NCI-H2227 (cell line): ENCODE measurements around the gene TCF19.
"Not testable (repeated sequence)": the region's sequence is repeated elsewhere in the genome, so short reads cannot be mapped to it uniquely, and the experiment has no call there.

Experiments used
- DNase-seq: peaks from one replicate; lab custom pipeline; 2025; ENCODE audit not compliant: unreplicated experiment; lab: John Stamatoyannopoulos, UW

The TCF19 gene

GRCh38 chr6:31179042-31179386 is 20.6 kb downstream of the TCF19 start:
- no peak for DNase-seq

DNA sequence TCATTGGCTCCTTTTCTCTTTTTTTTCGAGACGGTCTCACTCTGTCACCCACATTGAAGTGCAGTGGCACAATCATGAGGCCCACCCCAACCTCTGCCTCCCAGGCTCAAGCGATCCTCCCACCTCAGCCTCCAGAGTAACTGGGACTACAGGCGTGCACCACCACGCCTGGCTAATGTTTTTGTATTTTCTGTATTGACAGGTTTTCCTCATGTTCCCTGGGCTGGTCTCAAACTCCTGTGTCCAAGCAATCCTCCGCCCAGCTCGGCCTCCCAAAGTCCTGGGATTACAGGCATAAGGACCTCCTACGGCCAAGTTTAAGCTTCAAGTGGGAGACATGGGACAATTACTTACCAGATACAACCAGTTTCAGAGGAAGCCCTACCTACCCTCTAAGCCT is 21.5 kb downstream of the TCF19 start:
- DNase-seq: no peak

GRCh38 chr6:31180500-31180899 is 22.1 kb downstream of the TCF19 start:
- DNase-seq: peak; percentile 88

- DNase-seq: not testable (repeated sequence)
These were observed 24.9 kb downstream of the TCF19 start for GRCh38 chr6:31183287-31183686.

GRCh38 chr6:31183859-31184258 is 25.5 kb downstream of the TCF19 start:
- DNase-seq: not testable (repeated sequence)

DNA sequence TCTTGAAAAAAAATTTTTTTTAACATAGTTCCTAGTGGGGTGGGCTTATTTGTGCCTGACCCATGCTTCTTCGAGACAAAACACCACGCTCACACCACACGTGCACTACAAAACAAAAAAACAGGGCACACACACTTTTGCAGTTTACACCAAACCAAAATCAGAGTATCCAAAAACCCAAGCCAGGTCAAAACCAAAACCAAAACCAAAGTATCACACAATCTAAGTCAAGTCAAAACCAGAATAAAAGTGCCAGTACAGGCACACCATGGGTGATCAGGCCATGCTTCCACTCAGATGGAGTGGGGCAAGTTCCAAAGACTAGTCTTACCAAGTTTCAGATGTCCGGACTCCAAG is 27.3 kb downstream of the TCF19 start:
- DNase-seq: not testable (repeated sequence)

DNA sequence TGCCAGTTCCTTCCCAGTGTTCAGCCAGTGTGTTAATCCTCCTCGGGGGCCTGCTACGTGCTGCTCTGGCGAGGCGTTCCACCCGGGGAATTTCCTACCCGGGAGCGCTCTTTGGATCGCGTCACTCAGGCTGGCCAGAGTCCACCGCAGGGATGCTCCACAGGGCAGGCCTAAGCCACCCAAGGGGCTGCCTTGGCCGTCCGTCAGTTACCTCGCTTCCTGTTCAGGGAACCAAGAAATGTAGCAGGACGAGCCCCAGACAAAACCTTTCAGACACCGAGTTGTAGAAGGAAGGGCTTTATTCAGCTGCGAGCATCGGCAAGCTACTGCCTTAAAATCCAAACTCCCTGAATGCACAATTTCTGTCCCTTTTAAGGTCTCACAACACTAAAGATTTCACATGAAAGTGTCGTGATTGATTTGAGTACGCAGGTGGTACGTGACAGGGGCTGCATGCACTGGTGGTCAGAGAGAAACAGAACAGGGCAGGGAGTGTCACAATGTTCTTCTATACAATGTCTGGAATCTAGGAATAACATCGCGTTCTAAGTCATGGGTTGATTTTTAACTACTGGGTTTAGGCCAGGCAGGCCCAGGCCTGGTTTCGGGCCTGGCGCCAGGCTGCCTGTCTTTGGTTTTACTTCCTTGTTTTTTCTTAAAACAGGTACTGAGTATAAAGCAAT is 27.8 kb downstream of the TCF19 start:
- DNase-seq: no peak

GRCh38 chr6:31187780-31188194 is 29.4 kb downstream of the TCF19 start:
- no peak for DNase-seq

- not testable (repeated sequence) for DNase-seq
These were observed 30.8 kb downstream of the TCF19 start for GRCh38 chr6:31189223-31189622.

DNA sequence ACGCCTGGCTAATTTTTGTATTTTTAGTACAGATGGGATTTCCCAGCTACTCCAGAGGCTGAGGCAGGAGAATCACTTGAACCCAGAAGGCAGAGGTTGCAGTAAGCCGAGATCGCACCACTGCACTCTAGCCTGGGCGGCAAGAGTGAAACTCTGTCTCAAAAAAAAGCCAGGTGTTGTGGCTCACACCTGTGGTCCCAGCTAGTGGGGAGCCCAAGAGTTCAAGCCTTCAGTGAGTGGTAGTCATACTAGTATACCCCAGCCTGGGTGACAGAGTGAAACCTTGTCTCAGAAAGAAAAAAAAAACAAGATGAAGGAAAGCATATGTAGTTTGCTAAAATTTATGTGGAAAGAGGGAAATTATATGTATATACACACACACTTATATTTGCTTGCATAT is 32.1 kb downstream of the TCF19 start:
- DNase-seq: no peak

- peak; percentile 77 for DNase-seq
These were observed 34.2 kb downstream of the TCF19 start for GRCh38 chr6:31192431-31193105.

GRCh38 chr6:31193206-31193605 is 34.8 kb downstream of the TCF19 start:
- no peak for DNase-seq

GRCh38 chr6:31194061-31194834 is 35.9 kb downstream of the TCF19 start:
- DNase-seq: no peak

DNA sequence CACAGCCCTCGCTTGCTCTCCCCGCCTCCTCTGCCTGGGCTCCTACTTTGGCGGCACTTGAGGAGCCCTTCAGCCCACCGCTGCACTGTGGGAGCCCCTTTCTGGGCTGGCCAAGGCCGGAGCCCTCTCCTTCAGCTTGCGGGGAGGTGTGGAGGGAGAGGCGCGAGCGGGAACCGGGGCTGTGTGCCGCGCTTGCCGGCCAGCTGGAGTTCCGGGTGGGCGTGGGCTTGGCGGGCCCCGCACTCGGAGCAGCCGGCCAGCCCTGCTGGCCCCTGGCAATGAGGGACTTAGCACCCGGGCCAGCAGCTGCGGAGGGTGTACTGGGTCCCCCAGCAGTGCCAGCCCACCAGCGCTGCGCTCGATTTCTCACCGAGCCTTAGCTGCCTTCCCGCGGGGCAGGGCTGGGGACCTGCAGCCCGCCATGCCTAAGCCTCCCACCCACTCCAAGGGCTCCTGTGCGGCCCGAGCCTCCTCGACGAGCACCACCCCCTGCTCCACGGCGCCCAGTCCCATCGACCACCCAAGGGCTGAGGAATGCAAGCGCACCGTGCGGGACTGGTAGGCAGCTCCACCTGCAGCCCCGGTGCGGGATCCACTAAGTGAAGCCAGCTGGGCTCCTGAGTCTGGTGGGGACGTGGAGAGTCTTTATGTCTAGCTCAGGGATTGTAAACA is 37.1 kb downstream of the TCF19 start:
- not testable (repeated sequence) for DNase-seq

DNA sequence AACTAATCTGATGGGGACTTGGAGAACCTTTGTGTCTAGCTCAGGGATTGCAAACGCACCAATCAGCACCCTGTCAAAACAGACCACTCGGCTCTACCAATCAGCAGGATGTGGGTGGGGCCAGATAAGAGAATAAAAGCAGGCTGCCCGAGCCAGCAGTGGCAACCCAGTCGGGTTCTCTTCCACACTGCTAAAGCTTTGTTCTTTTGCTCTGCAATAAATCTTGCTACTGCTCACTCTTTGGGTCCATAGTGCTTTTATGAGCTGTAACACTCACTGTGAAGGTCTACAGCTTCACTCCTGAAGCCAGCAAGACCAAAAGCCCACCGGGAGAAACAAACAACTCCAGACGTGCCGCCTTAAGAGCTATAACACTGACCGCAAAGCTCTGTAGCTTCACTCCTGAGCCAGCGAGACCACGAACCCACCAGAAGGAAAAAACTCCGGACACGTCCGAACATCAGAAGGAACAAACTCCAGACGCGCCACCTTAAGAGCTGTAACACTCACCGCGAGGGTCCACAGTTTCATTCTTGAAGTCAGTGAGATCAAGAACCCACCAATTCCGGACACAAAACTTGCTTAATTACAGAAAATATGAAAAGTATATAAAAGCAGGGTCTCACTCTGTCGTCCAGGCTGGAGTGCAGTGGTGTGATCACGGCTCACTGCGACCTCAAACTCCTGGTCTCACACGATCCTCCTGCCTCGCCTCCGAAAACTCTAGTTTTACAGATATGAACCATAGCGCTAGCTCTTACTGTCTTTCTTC is 38.0 kb downstream of the TCF19 start:
- not testable (repeated sequence) for DNase-seq

DNA sequence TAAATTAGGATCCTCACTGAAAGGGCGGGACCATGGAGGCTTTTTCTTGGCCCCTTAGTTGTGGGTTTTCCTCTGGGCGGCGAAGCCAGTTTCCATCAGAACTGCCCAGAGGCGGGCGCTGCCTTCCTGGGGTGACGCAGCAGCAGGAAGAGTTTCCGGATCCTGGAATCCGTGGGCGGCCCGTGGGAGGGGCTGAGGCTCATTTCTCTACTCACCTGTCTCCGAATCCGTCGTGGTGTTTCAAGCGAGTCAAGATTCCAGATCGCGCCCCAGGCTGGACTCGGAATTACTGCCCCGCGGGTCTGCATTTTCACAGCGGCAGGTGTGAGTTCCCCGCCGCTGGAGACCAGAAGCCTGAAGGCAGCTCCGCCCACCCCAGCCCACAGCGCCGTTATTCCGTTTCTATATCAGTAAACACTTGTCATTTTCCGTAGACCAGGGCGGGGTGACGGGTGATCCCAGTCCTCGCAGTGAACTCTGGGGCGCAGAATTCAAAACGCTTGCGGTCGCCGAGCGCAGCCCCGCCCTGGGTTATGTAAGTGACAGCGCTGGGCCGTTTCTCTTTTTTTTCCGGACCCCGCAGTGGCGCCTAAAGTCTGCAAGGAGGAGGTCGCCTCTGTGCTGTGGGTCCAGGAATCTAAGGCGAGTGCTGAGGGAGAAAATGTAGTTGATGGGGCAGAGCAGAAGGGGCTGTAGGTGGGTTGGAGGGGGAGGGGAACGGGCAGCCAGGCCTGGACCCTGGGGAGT is 39.3 kb downstream of the TCF19 start:
- DNase-seq: peak; percentile 89

- not testable (repeated sequence) for DNase-seq
These were observed 40.7 kb downstream of the TCF19 start for GRCh38 chr6:31199105-31199452.

DNA sequence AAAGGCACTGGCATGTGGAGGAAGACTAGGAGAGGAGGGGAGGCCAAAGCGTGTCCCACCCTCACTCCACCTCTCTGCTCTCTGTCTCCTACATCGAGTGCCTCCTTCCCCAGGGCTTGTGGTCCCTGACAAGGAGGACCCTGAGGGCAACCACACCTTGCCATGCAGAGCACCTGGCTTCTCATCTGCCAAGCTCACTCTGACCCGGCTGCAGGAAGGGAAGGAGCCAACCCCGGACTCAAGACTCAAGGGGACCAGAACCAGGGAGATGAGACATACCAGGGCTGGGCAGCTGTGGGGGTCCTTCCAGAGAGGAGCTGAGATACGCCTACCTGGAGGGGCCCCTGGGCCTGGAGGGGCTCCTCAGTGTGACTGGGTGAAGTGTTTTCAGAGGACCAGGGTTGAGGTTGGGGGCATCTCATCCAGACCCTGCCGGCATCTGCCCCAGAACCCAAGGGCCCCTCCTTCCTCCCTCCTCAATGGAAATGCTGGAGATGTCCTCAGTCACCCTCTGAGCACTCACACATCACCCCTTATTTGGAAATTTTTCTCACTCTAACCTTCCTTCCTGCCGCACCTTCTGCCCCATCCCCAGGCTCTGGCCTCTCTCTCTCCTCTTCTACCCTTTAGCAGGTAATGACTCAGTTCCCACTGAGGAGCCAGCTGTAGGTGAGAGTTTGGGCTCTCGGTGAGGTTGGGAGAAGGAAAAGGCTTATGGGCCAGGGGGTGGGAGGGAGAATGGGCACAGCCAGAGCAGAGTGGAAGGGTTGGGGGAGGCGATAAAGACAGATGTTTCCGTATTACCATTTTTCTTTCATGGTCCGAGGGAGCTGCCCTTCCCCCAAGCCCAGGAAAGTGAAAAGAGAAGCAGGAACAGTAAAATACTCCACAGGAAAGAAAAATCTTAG is 44.1 kb downstream of the TCF19 start:
- DNase-seq: no peak

DNA sequence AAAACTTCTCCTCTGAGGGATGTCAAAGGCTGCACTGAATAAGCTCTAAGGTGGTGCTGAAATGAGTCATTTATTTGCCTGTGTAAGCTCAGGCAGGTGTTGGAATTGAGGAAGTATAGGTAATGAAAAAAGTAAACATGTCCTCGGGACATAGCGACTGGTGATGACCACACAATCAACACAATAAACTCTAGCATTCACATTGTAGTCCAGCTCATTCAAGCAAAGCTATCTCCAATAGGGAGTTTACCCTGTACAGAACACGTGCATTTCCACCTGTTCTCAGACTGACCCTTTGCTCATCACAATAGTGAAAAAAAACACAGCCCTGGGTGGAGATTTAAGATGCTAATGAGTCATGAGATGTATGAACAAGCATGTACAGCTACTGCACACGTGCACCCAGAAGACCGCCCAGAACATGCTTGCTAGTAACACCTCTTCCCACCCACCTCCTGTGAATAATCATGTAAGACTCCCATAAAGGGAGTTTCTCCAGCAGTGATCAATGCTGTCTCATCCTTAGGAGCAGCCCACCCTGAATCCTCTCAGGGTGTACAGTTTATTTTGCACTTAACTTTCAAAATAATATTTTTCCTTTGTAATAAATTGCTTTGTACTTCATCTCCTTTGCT is 45.1 kb downstream of the TCF19 start:
- DNase-seq: peak; percentile 26
